K562 (cell line): ENCODE results near the gene PFKFB2. TPM values are rescaled to one million over a fixed set of nuclear protein-coding genes. Genes with fewer than 3 reads are reported as not detected.

Experiments
- ATAC-seq: fragments of 200-7000 bp; cut with Tn5 transposase; 3 replicates; pipeline ENCODE4 v1.9.1; 2020; ENCODE audit warnings: moderate library complexity
- BruUV-seq: library from RNA; stranded (reverse); fragments of 400-500 nt; replicated peaks from 2 replicates; lab custom pipeline; 2021; lab: Mats Ljungman, UMichigan
- CTCF ChIA-PET: fragments of 300-600 bp; formaldehyde crosslinking; extraction: SDS; loops from one replicate; lab custom pipeline; 2021; ENCODE audit warnings: low intra/inter-chr PET ratio; lab: Yijun Ruan, JAX
- POLR2A ChIA-PET: fragments of 300-600, 350-650 bp; sonication (Branson Sonifier 250); formaldehyde crosslinking; extraction: SDS; loops from one replicate; lab custom pipeline; 2021; ENCODE audit warnings: antibody characterized with exemption, inconsistent platforms; lab: Yijun Ruan, JAX
- DNase-seq, 4 experiments: peaks; one replicate each; pipeline versions ENCODE4 v3.0.0 to v3.0.0-alpha.2; 2011 to 2018; ENCODE audit warnings: low spot score in 3 of 4, mixed read lengths in 3 of 4; ENCODE audit errors: extremely low read depth in 1 of 4
- FAIRE-seq: peaks from 2 replicates; lab custom pipeline; 2011; peaks lifted over from hg19 to GRCh38; lab: Jason Lieb, UNC
- H2AFZ ChIP-seq: 2 replicates; pipeline ENCODE4 v1.6.0; 2011; ENCODE audit warnings: low read depth, low read length, control low read depth, inconsistent platforms
- H3K27ac ChIP-seq: fragments of 200-600 bp; 3 replicates; pipeline ENCODE4 v1.8.0; 2011; ENCODE audit warnings: low read depth, mild to moderate bottlenecking, control low read depth, inconsistent platforms, low read length, moderate library complexity, mixed read lengths; ENCODE audit errors: extremely low read depth
- H3K27me3 ChIP-seq, 2 experiments: fragments of 300-600 bp in 1 of 2; 2 replicates in 1 of 2; 3 replicates in 1 of 2; pipeline versions ENCODE4 v1.6.0 to v1.8.0; 2011; ENCODE audit warnings: inconsistent platforms in 2 of 2, low read length in 2 of 2, mild to moderate bottlenecking in 1 of 2, mixed read lengths in 1 of 2, moderate library complexity in 1 of 2; ENCODE audit not compliant: control insufficient read depth in 2 of 2, insufficient read depth in 2 of 2
- H3K36me3 ChIP-seq: fragments of 300-600 bp; 3 replicates; pipeline ENCODE4 v1.8.0; 2011; ENCODE audit warnings: mild to moderate bottlenecking, low read length, inconsistent platforms; ENCODE audit not compliant: control insufficient read depth, insufficient read depth
- H3K4me1 ChIP-seq, 2 experiments: fragments of 200-600 bp in 1 of 2; replicated peaks in 1 of 2; 2 replicates in 1 of 2; 3 replicates in 1 of 2; pipeline versions ENCODE4 v1.5.1 to v1.8.0; 2011; ENCODE audit warnings: inconsistent platforms in 2 of 2, low read length in 2 of 2, mild to moderate bottlenecking in 1 of 2, mixed read lengths in 1 of 2, moderate library complexity in 1 of 2; ENCODE audit not compliant: control insufficient read depth in 2 of 2, insufficient read depth in 2 of 2
- H3K4me2 ChIP-seq: 2 replicates; pipeline ENCODE4 v1.6.1; 2011; ENCODE audit warnings: low read length, control low read depth, inconsistent platforms, mixed read lengths; ENCODE audit not compliant: insufficient read depth
- H3K4me3 ChIP-seq: fragments of 200-600 bp; sonication (generic), shearing (Covaris generic); 2 replicates; pipeline ENCODE4 v1.5.1; 2016; ENCODE audit warnings: control low read depth, inconsistent platforms
- H3K79me2 ChIP-seq: fragments of 200-600 bp; 3 replicates; pipeline ENCODE4 v1.8.0; 2011; ENCODE audit warnings: low read length, inconsistent platforms; ENCODE audit not compliant: control insufficient read depth, insufficient read depth
- H3K9ac ChIP-seq, 2 experiments: 2 replicates each; pipeline versions ENCODE4 v1.6.0 to v1.6.1; 2011; ENCODE audit warnings: low read depth in 2 of 2, low read length in 2 of 2, control low read depth in 1 of 2, inconsistent platforms in 1 of 2, mild to moderate bottlenecking in 1 of 2, mixed read lengths in 1 of 2; ENCODE audit not compliant: insufficient read depth in 1 of 2
- H3K9me1 ChIP-seq: one replicate; pipeline ENCODE4 v1.6.0; 2011; ENCODE audit warnings: inconsistent platforms, mild to moderate bottlenecking, low read length, moderate library complexity; ENCODE audit not compliant: control insufficient read depth, insufficient read depth
- H3K9me3 ChIP-seq: replicated peaks from 2 replicates; pipeline ENCODE4 v1.5.1; 2011; ENCODE audit warnings: low read depth, low read length, inconsistent platforms; ENCODE audit not compliant: control insufficient read depth, insufficient read depth
- H4K20me1 ChIP-seq: replicated peaks from 2 replicates; pipeline ENCODE4 v1.6.1; 2011; ENCODE audit warnings: low read length, inconsistent platforms, mixed read lengths; ENCODE audit not compliant: control insufficient read depth, insufficient read depth
- ZNF134 ChIP-seq: fragments of 250-450 bp; sonication (Bioruptor Pico); conservative IDR thresholded peaks from 2 replicates; pipeline ENCODE4 v1.4.0; 2020
- ZNF3 ChIP-seq: fragments of 250-450 bp; sonication (Bioruptor Pico); IDR thresholded peaks from 2 replicates; pipeline ENCODE4 v1.5.0; 2021; ENCODE audit warnings: mild to moderate bottlenecking, moderate library complexity
- ZNF766 ChIP-seq: fragments of 200-800 bp; sonication (Bioruptor generic); conservative IDR thresholded peaks from 2 replicates; pipeline ENCODE4 v1.6.1; 2016; ENCODE audit warnings: missing genetic modification characterization, missing compliant biosample characterization
- ZNF778 ChIP-seq: fragments of 450-650 bp; formaldehyde crosslinking; IDR thresholded peaks from 2 replicates; pipeline ENCODE4 v1.4.0; 2020; ENCODE audit warnings: mild to moderate bottlenecking, moderate library complexity
- WGBS: fragments of 100-300 bp; shearing (Covaris generic); methylation state at CpG from one replicate; pipeline ENCODE4 v1.1.6; 2016; ENCODE audit warnings: low coverage, mixed read lengths; ENCODE audit not compliant: insufficient coverage; ENCODE audit errors: missing lambda C conversion rate; 5-methylcytosine and 5-hydroxymethylcytosine counted together
- in situ Hi-C: fragments of 300-500 bp; cut with MboI; formaldehyde crosslinking; loops from 4 replicates; pipeline ENCODE4 v1.15.0; 2018; ENCODE audit warnings: inconsistent platforms, mixed read lengths
- intact Hi-C: fragments of 100-400 bp; cut with micrococcal nuclease; formaldehyde crosslinking; loops from 2 replicates; pipeline ENCODE4 v1.14.2; 2022
- polyA plus RNA-seq, 8 experiments: library from polyadenylated mRNA; depleted of rRNA in 4 of 8; stranded (reverse) in 5 of 8; unstranded in 3 of 8; fragments of >200 nt; fragmentation: Nextera tagmentation in 2 of 8; fragmentation: Illumina TruSeq in 1 of 8; extraction: Ambion mirVana in 2 of 8; extraction: Trizol in 1 of 8; gene quantifications; 2 replicates each; pipeline versions ENCODE4 v1.2.1 to v1.2.3, GENCODE V29; 2011 to 2014; ENCODE audit warnings: inconsistent platforms in 1 of 8, missing spikeins in 1 of 8
- total RNA-seq, 7 experiments: library from RNA; depleted of rRNA in 6 of 7; stranded (reverse); fragments of >200 nt in 6 of 7; fragmentation: Illumina TruSeq in 2 of 7; extraction: Trizol in 2 of 7; gene quantifications; 2 replicates each; pipeline versions ENCODE4 v1.2.1 to v1.2.3, GENCODE V29; 2011 to 2021; ENCODE audit warnings: low replicate concordance in 1 of 7

The PFKFB2 gene
- total and polyA plus RNA-seq, 9 of the 15 experiments (the other 6 are each of a cell fraction or from before 2014, with no cell fraction given) = 6.9 to 26.0 (median 16.4) TPM

DNA sequence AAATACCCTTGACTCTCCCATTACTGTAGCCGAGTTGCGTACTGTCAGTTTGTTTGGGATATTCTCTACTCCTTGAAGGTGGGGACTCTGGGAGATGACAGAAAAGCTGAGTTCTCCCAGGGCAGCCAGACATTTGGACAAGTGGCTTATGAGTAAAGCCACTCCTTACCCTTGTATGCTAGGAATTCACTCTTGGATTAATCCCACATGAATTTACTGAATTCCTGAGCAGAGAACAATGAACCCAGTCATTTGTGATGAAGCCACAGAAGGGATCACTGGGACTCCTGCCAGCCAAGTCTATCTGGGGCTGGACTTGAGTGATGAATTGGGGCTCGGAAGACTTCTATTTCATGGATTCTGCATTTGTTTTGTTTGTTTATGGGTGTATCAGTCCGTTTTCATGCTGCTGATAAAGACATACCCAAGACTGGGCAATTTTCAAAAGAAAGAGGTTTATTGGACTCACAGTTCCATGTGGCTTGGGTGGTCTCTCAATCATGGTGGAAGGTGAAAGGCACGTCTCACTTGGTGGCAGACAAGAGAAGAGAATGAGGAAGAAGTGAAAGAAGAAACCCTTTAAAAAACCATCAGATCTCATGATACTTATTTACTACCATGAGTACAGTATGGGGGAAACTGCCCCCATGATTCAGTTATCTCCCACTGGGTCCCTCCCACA is 45.6 kb upstream of the PFKFB2 start:
- POLR2A ChIA-PET = interaction anchor here (0.9 to 6.5 kb wide), 3 partner anchors 10 to 14 kb away, joined by 3 to 38 read pairs (median 3); no protein-coding TSS in a partner anchor
- H3K4me1 ChIP-seq = peaks cover 6 to 37% of the 10 kb centered on the region in 2 experiments; a peak in 4 of 5 replicates
- peak; percentile 15 for FAIRE-seq
- 0 out of 4 replicates have a peak overlapping the region, but pooled peaks of 1 of the 2 experiments have one; percentile 4 for H3K9ac ChIP-seq
- CTCF ChIA-PET = no interaction called here
- no peaks in the 10 kb centered on the region for H4K20me1 ChIP-seq
- in situ Hi-C loops (no loop called here), intact Hi-C loops (no loop called here)
- H2AFZ ChIP-seq = peak overlapping the region; percentile 84
- no TSS peak for BruUV-seq
- no peaks in the 10 kb centered on the region for H3K9me1 ChIP-seq
- no peaks in the 10 kb centered on the region for H3K9me3 ChIP-seq
- 66% methylated on average over 5 of the region's 5 CpGs for WGBS
- H3K27me3 ChIP-seq = no peaks in the 10 kb centered on the region
- no peaks in the 10 kb centered on the region for H3K79me2 ChIP-seq
- TF ChIP-seq ZNF778 (CRISPR knock-in tag) = no peak
- TF ChIP-seq ZNF134 (CRISPR knock-in tag) = no peak
- TF ChIP-seq ZNF3 (CRISPR knock-in tag) = no peak
- peak; percentile 92 for TF ChIP-seq ZNF766 (CRISPR knock-in tag)
- peak overlapping the region; percentile 43; the same call in 1 of the 2 replicates for H3K4me2 ChIP-seq
- H3K4me3 ChIP-seq = no peak overlapping the region
- H3K27ac ChIP-seq = no peak overlapping the region
- no peak for ATAC-seq
- no peak for DNase-seq
- H3K36me3 ChIP-seq = no peaks in the 10 kb centered on the region
